Parathyroid adenoma (tissue), 2 donors: ENCODE measurements around the gene TMCC3.
A peak's percentile ranks its signal among the peaks of the same experiment; 100 is the strongest.
"Not testable (repeated sequence)": the region's sequence is repeated elsewhere in the genome, so short reads cannot be mapped to it uniquely, and the experiment has no call there.

ENCODE experiments used
- H2AFZ ChIP-seq: fragments of 300-600 bp; sonication (generic); one replicate; pipeline ENCODE4 v1.7.0; 2017; ENCODE audit warnings: antibody characterized with exemption, mild to moderate bottlenecking
- H3K27ac ChIP-seq: fragments of 300-600 bp; sonication (generic); one replicate; pipeline ENCODE4 v1.7.0; 2017
- H3K27me3 ChIP-seq: fragments of 300-600 bp; sonication (generic); one replicate; pipeline ENCODE4 v1.7.0; 2017; ENCODE audit warnings: low read length; ENCODE audit not compliant: control insufficient read depth, insufficient read depth
- H3K36me3 ChIP-seq: fragments of 300-600 bp; sonication (generic); one replicate; pipeline ENCODE4 v1.7.0; 2017; ENCODE audit warnings: low read length; ENCODE audit not compliant: control insufficient read depth, insufficient read depth
- H3K4me1 ChIP-seq: fragments of 300-600 bp; sonication (generic); one replicate; pipeline ENCODE4 v1.7.0; 2017; ENCODE audit warnings: control low read depth
- H3K4me2 ChIP-seq: fragments of 300-600 bp; sonication (generic); one replicate; pipeline ENCODE4 v1.7.0; 2017; ENCODE audit warnings: low read length
- H3K4me3 ChIP-seq: fragments of 300-600 bp; sonication (generic); one replicate; pipeline ENCODE4 v1.7.0; 2017; ENCODE audit warnings: low read depth, low read length
- H3K79me2 ChIP-seq: fragments of 300-600 bp; sonication (generic); one replicate; pipeline ENCODE4 v1.7.0; 2017; ENCODE audit warnings: control low read depth
- H3K9ac ChIP-seq: fragments of 300-600 bp; sonication (generic); one replicate; pipeline ENCODE4 v1.7.0; 2017; ENCODE audit warnings: mild to moderate bottlenecking
- H3K9me3 ChIP-seq: fragments of 300-600 bp; sonication (generic); one replicate; pipeline ENCODE4 v1.7.0; 2017; ENCODE audit warnings: low read length; ENCODE audit not compliant: control insufficient read depth
- CTCF ChIP-seq: fragments of 300-600 bp; sonication (generic); IDR thresholded peaks from one replicate; pipeline ENCODE4 v1.7.0; 2017; ENCODE audit warnings: antibody characterized with exemption, mild to moderate bottlenecking
- donor health status: primary hyperparathyroidism.

The TMCC3 gene

GRCh38 chr12:94553130-94553519 is 97.2 kb downstream of the TMCC3 start:
- no peaks in the 10 kb centered on the region for H3K27me3 ChIP-seq
- no peak overlapping the region for H3K4me2 ChIP-seq
- H3K79me2 ChIP-seq, result no peaks in the 10 kb centered on the region
- no peak overlapping the region for H2AFZ ChIP-seq
- no peaks in the 10 kb centered on the region for H3K4me1 ChIP-seq
- TF ChIP-seq CTCF, result no peak
- no peak overlapping the region for H3K9ac ChIP-seq
- no peaks in the 10 kb centered on the region for H3K9me3 ChIP-seq
- H3K36me3 ChIP-seq, result no peaks in the 10 kb centered on the region
- H3K27ac ChIP-seq, result no peak overlapping the region
- H3K4me3 ChIP-seq, result no peak overlapping the region

GRCh38 chr12:94551810-94552209 is 98.5 kb downstream of the TMCC3 start:
- Histone ChIP-seq H3K79me2 (no peaks in the 10 kb centered on the region), H3K4me1 (no peaks in the 10 kb centered on the region), H3K9me3 (no peaks in the 10 kb centered on the region), H3K4me3 (no peak overlapping the region), H3K27ac (no peak overlapping the region), H3K9ac (no peak overlapping the region), H2AFZ (no peak overlapping the region), H3K4me2 (no peak overlapping the region), H3K36me3 (no peaks in the 10 kb centered on the region), H3K27me3 (no peaks in the 10 kb centered on the region)
- TF ChIP-seq CTCF, result no peak

GRCh38 chr12:94550964-94551363 is 99.4 kb downstream of the TMCC3 start:
- H3K4me2 ChIP-seq, result no peak overlapping the region
- no peaks in the 10 kb centered on the region for H3K9me3 ChIP-seq
- no peak overlapping the region for H3K27ac ChIP-seq
- H3K9ac ChIP-seq, result no peak overlapping the region
- no peak overlapping the region for H2AFZ ChIP-seq
- H3K27me3 ChIP-seq, result no peaks in the 10 kb centered on the region
- H3K36me3 ChIP-seq, result no peaks in the 10 kb centered on the region
- H3K4me1 ChIP-seq, result no peaks in the 10 kb centered on the region
- H3K79me2 ChIP-seq, result no peaks in the 10 kb centered on the region
- TF ChIP-seq CTCF, result no peak
- H3K4me3 ChIP-seq, result no peak overlapping the region

GRCh38 chr12:94548833-94549232 is 101.5 kb downstream of the TMCC3 start:
- H3K27me3 ChIP-seq, H3K36me3 ChIP-seq, H3K4me1 ChIP-seq, H2AFZ ChIP-seq, H3K79me2 ChIP-seq, H3K27ac ChIP-seq, H3K9ac ChIP-seq, H3K4me3 ChIP-seq, H3K4me2 ChIP-seq, H3K9me3 ChIP-seq: not testable (repeated sequence)

GRCh38 chr12:94545935-94546771 is 104.2 kb downstream of the TMCC3 start:
- H3K4me3 ChIP-seq, result no peak overlapping the region
- H3K9me3 ChIP-seq, result no peaks in the 10 kb centered on the region
- H3K27ac ChIP-seq, result no peak overlapping the region
- H3K36me3 ChIP-seq, result no peaks in the 10 kb centered on the region
- H3K4me1 ChIP-seq, result no peaks in the 10 kb centered on the region
- no peaks in the 10 kb centered on the region for H3K79me2 ChIP-seq
- TF ChIP-seq CTCF, result peak; percentile 71
- peak overlapping the region; percentile 59 for H2AFZ ChIP-seq
- no peak overlapping the region for H3K9ac ChIP-seq
- H3K27me3 ChIP-seq, result no peaks in the 10 kb centered on the region
- no peak overlapping the region for H3K4me2 ChIP-seq
